GM18507 (cell line): ENCODE results near the gene PUM1.

Experiments used
- DNase-seq: peaks from one replicate; pipeline ENCODE4 v3.0.0; 2011; ENCODE audit warnings: low read depth; ENCODE audit not compliant: insufficient read length; ENCODE audit errors: extremely low spot score
- FAIRE-seq: peaks from 2 replicates; lab custom pipeline; 2011; peaks lifted over from hg19 to GRCh38; lab: Jason Lieb, UNC

PUM1 gene

DNA sequence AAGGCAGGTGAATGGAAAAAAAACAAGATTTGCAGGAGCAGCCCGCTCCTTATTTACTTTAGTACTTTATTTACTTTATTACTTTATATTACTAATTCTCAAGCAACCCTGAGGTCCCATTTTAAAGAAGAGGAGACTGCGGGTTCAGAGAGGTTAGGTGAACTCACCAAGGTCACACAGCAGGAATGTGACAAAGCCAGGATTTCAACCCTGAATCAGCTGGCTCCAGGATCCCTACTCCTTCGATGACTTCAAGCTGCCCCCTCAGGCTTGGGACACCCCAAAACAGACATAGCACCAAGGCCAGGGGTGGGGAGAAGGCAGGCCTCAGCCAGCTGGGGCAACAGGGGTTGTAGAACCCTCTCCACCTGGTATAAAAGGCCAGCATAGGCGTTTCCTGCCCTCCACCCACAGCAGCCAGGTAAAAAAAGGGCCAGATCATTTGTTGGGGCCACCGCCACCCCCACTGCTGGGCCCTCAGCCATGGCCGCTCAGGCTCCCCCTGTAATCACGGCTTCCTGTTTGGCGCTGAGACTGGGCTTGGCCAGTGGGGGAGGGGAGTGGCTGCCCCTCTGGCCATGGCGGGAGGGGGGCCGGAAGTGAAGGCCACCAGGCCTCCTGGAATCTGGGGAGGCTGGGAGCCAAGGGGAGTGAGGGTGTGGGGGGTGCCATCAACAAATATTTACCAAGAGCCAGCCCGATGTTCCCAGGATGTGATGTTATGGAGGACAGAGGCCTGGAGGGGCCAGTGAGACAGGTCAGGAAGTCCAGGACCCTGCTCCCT lies 163.5 kb downstream of the PUM1 start:
- FAIRE-seq: no peak
- DNase-seq: no peak

DNA sequence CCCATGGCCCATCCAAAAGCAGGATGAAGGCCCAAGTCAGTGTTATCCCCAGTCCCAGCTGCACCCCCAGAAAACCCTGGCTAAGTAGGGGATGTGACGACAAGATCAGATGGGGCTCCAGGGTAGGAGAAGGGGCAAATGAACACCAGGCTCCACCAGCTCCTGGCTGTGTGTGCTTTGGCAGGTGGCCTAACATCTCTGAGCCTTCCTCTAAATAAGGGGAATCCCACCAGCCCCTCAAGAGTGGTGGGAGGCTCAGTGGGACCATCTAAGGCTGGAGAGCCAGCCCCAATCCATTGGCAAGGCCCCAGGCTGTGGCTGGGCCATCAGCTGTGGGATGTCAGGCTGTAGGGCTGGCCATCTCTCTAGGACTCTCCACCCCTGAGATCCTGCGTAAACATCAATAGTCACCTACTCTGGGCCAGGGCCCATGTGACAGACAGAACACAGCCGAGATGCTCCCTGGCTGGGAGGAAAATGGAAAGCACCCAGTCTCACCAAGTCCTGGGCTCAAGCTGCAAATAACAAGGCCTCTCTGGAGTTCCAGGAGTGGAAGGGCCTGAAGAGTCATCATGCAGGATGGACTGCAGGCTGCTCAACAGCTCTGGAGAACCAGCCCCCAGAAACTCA lies 164.5 kb downstream of the PUM1 start:
- DNase-seq (no peak), FAIRE-seq (no peak)

DNA sequence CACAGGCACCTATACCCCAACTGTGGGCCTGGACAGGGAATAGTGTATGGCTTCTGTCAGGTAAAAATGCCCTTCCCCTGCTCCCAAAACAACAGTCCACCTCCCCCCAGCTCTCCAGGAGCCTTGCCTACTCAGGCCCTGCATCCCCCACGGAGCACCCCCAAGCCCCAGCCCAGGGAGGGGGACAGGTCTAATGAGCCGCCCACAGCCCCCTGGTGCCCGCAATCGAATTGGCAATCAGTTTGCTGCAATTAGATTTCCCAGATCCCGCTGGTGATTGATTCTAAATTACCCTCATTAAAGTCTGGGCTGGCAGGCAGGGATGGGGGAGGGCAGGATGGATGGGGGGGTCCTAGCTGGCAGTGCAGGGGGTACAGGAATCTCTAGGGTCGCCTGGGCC lies 165.0 kb downstream of the PUM1 start:
- DNase-seq (no peak), FAIRE-seq (no peak)

DNA sequence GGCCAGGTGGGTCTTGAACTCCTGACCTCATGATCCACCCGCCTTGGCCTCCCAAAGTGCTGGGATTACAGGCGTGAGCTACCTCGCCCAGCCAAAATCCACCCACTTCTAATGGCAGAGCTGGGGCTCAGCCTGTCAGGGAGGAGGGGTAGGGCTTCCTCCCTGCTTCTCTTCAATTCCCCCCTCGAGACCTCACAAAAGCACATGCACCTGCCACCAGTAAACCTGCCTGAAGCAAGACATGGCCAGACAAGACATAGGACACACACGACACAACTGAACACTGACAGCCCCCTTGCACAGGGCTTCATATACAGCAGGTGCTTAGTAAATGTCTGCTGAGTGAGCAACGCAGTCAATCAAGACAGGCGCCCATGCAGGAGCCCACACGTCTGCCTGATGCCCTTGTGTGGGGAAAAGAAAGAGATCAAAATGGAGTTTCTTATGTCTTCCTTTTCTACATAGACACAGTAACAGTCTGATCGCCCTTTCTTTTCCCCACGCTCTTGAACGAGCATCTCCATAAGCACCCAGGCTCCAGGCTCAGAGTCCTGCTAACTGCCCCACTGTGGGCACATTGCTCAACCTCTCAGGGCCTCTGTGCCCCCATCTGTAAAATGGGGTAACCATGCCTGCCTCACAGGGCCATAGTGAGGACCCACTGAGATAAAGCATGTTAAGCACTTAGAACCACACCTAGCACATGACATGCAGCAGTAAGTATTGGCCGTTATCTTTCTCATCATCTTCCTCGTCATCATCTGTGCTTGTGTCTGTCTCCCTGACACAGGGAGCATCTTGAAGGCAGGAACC lies 165.7 kb downstream of the PUM1 start:
- FAIRE-seq (no peak), DNase-seq (no peak)

DNA sequence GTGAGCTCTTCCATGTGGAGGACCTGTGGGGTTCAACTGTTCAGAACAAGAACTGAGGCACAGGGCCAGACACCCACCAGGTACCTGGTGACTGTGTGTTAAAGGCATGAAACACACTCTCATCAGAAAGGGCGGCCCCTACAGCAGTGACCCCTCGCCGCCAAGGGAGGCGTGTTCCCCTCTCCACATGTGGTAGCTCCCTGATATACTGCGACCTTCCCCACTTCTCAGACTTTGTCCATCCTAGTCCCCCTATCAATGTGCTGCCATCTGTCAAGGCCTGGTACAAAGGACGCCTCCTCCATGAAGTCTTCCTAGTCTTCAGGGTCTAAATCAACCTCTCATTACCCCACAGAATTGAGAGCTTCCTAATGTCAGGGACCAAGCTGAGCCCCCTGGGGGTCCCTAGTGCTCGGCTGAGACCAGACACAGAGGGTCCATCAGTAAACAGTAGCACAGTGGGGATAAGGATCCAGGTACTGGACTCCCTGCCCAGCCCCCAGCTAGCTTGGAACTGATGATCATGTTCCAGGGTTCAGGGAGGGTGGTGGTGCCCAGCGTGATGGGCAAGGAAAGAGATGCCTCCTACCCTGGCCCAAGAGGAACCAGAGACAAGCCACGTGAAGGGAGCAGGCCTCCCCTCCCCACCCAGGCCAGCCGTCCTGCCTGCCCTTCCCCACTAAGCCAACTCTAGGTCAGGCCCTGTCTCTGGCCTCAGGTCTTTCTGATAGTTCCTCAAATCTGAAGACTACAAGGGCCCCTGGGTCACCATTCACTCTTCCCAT lies 167.3 kb downstream of the PUM1 start:
- no peak for DNase-seq
- no peak for FAIRE-seq

DNA sequence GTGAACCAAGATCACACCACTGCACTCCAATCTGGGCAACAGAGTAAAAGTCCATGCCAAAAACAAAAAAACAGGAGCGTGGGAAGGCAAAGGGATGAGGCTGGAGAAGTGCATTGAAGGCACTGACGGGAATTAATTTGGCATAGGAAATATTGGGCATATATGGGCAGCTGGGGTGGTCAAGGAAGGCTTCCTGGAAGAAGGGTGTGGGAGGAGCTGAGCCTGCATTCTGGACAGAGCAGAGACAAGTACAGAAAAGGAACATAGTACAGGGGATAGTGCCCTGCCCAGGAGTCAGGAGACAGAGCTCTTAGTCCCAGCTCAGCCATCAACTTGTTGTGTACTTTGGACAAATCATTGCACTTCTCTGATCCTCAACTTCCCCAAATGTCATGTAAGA lies 168.6 kb downstream of the PUM1 start:
- DNase-seq (no peak), FAIRE-seq (no peak)

DNA sequence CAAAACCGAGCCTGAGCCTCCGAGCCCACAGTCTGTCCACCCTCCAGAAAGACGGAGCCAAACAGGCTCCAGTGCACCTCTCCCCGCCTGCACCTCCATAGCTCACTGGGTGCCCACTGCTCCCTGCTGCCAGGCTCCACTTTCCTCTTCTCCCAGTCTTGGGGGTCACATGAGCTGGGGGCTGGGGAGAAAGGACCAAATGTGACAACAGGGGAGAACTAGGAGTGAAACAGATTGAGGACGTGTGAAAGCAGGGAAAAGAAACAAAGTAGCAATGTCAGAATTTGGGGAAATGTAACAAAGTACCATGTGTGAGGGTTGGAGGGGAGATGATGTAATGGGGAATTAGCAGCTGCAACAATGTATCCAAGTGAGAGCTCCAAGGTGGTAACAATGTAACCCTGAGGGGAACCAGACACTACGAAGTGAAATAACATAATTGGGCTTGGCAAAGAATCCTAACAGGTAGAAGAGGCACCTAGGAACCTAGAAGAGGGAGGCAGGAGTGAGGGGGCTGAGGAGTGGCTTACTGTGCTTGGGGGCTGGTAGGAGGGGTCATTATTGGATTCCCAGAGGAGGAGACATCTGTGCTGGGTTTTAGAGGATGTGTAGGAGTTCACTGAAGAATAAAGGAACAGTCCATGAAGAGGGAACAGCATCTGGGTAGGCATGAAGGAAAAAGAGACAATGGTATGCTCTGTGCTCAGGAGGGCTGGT lies 169.4 kb downstream of the PUM1 start:
- DNase-seq: no peak

DNA sequence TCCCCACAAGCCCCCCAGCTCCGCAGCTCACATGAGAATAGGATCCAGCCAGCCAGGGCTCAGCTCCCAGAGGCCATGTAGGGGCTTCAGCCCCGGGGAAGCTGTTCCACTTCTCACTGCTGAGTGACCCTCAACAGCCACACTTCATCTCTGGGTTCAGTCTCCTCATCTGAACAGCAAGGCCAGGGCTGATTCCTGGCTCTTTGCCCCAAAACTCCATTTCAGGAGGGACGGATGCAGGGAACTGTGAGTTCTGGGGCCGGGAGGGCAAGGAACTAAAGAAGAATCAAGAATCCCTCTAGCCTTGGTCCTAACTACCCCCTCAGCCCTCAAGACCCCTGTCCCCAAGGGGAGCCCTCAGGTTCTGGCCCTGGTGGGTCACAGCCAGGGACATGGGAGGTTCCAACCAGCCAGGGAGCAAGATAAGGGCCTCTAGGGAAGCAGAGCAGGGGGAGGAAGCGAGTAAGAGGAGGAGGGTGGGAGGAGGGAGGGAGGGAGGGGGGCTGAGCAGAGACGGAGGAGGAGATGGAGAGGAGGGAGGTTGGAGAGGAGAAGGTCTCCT lies 170.1 kb downstream of the PUM1 start:
- no peak for DNase-seq
- no peak for FAIRE-seq

More for the DNA sequence above, 169.4 kb downstream of the PUM1 start:
- no peak for FAIRE-seq

DNA sequence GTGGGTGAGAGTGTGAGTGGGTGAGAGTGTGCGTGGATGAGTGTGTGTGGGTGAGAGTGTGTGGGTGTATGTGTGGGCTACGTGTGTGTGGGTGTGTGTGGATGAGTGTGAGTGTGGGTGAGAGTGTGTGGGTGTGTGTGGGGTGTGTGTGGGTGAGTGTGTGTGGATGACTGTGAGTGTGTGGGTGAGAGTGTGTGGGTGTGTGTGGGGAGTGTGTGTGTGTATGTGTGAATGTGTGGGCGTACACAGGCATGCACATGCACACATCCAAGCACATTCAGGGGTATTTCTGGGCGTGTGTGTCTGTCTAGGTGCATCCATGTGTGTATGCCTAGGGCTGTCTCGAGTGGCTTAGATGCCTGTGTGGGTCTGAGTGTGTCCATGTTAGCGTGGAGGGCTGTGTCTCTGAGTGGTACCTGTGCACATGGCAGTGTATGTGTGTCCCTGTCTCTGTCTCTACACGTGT lies 171.0 kb downstream of the PUM1 start:
- FAIRE-seq (no peak), DNase-seq (no peak)

DNA sequence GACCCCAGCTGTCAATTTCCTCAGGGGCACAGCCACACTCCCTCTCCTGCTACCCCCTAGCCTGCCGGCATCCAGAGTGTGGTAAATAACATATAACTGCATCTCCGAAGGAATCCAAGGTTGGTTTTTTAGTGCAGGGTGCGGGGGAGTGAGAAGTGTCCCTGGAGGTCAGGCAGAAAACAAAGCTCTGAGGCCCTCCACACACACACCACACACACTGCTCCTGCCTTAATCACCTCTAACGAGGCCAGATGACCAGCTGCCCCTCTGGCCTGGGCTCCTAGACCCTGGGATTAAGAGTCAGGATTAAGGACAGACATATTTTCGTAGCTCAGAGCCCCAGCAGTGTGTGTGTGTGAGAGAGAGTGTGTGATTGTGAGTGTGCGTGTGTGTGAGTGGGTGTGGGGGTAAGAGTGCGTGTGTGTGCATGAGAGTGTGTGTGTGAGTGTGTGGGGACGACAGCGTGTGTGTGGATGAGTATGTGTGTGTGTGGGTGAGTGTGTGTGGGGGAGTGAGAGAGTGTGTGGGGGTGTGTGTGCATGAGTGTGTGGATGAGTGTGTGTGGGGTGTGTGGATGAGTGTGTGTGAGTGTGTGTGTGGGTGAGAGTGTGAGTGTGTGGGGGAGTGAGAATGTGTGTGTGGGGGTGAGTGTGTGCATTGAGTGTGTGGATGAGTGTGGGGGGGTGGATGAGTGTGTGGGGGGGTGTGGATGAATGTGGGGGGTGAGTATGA lies 171.6 kb downstream of the PUM1 start:
- DNase-seq: no peak
- no peak for FAIRE-seq

DNA sequence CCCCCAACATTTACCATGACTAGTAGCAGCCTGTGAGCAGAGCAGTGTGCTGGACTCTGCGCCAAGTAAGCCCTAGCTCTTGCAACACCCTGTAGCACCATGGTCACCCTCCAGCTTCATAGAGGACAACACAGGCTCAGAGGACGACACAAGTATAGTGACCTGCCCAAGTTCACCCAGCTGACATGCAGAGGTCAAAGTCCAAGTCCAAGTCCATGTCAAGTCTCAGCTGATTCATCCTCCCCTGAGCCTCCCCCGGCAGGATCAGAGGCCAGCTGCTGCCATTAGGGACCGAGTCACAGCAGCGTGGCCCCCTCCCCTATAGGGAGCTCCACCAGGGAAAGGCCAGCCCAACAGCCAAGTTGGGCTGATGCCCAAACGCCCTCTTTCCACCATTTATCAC lies 172.8 kb downstream of the PUM1 start:
- no peak for DNase-seq
- FAIRE-seq: no peak

DNA sequence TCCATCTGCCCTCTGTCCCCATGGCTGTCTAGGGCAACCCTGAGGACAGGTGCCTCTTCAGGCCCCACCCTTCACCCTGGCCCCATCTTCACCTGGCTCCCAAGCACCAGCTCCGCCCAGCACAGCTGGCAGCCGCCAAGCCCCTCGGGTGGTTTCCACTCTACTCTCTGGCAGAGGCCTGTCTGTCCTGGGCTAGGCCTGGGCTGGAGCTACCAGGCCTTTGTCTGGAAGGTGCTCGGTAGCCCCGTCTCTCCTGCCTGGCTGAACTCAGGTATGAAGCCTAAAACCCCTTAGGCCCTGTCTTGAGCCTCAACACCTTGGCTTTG lies 174.3 kb downstream of the PUM1 start:
- FAIRE-seq: no peak
- no peak for DNase-seq

DNA sequence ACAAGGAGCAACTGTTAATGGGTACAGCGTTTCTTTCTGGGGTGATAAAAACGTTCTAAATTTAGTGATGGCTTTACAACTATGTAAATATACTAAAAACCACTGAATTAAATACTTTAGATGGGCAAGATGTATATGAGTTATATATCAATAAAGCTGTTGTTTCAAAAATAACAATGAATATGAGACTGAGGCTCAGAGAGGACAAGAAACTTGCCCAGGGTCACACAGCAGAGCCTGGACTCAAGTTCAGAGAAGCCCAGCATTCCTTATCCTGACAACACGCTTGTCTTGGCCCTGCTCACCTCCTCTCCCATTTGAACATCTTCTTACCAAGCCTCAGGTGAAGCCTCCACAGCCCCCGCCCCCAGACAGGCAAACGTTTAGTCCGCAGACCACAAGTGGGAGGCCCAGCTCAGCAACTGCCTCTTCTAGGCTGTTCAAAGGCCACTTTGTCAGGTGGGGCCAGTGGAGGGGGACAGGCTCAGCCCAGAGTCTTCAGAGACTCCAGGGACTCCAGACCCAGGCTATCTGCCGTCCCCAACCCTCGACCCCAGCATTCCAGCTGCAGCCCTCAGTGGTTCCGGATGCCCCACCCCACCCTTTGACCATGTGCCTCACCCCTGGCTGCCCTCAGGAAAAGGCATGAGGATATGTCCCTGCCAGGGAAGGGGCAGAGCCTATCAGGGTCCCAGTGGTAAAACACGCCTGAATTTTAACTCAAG lies 174.9 kb downstream of the PUM1 start:
- DNase-seq (no peak), FAIRE-seq (no peak)

DNA sequence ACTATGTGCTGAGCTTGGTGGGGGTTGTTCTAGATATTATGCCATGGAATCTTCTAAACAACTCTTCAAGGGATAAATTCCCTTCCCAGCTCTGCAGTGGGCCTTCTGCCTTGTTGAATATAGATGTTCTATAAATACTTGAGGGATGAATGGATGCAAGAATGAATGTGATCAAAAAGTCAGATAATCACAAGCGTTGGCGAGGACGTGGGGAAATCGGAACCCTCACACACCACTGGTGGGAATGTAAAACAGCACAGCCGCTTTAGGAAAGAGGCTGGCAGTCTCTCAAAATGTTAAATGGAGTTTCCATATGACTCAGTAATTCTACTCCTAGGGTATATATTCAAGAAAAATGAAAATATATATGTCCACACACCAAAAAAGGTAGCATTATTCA lies 176.0 kb downstream of the PUM1 start:
- no peak for FAIRE-seq
- no peak for DNase-seq

DNA sequence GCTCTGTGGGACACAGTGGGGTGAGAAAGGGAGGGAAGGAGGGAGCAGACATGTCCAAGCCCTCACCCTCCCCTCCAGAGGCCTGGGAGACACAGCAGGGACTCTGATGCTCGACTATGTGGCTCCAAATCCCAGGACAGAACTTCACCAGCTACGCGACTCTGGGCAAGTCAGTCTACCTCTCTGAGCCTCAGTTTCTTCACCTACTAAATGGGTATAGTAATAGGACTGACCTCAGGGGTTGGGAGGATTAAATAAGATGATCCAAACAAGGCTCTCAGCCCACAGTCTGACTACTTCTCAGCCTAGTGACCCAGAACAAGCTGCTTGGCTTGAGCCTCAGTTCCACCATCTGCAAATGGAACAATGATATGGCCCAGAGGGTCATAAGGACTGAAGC lies 176.5 kb downstream of the PUM1 start:
- DNase-seq (no peak), FAIRE-seq (no peak)

DNA sequence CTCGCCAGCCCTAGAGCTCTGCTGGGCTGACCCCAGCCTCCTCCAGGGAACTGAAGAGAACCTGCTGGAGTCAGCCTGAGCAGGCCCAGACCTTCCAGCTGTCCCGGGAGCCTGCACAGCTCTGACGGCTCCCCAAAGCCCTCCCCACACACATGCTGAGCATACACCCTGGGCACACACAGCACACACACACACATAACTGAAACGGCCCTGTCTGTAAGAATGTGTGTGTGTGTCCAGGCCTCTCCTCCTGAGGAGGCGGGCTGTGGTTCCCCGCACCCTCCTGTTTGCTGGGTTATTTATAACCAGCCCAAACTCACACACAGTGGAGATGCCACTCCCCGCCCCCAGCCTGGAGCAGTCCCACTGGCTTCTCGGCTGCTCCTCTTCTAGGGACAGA lies 177.1 kb downstream of the PUM1 start:
- FAIRE-seq (no peak), DNase-seq (no peak)

DNA sequence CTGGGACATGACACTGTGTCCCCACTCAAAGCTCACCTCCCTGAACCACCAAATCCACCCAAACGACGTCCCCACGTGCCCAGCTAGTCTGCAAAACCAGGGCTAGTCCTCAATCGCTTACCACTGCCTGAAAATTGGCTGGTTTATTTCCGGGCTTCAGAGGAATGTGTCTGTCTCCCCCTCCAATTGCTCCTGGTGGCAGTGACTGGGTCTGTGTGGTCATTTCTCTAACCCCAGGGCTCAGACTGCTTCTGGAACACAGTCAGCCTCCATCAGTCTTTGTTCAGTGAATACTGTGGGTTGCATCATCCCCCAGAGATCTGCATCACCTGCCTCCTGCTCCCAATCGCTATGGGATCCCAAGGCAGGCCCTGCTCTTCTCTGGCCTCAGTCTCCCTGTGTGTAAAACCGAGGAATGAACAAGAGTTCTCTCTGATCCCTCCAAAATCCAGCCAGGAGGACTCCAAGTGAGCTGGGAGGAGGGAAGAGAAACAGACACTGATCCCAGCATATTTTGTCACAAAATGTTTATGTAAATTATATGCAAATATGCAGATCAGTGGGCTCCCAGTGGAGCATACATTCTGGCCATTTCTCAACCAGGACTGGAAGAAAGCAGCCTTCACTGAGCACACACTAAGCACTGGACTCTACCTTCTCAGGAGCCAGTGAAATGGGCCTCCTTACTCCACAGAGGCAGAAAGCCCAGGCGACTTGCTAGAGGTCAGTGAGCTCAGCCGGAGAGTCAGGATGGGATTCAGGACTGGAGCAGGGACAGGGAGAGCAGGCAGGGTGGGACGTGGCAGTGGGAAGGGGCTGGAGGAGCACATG lies 177.8 kb downstream of the PUM1 start:
- FAIRE-seq (no peak), DNase-seq (no peak)
